Measurements from ENCODE around the gene ATAD2B.
"Not testable (repeated sequence)": the region's sequence is repeated elsewhere in the genome, so short reads cannot be mapped to it uniquely, and the experiment has no call there.

Gene ATAD2B

DNA sequence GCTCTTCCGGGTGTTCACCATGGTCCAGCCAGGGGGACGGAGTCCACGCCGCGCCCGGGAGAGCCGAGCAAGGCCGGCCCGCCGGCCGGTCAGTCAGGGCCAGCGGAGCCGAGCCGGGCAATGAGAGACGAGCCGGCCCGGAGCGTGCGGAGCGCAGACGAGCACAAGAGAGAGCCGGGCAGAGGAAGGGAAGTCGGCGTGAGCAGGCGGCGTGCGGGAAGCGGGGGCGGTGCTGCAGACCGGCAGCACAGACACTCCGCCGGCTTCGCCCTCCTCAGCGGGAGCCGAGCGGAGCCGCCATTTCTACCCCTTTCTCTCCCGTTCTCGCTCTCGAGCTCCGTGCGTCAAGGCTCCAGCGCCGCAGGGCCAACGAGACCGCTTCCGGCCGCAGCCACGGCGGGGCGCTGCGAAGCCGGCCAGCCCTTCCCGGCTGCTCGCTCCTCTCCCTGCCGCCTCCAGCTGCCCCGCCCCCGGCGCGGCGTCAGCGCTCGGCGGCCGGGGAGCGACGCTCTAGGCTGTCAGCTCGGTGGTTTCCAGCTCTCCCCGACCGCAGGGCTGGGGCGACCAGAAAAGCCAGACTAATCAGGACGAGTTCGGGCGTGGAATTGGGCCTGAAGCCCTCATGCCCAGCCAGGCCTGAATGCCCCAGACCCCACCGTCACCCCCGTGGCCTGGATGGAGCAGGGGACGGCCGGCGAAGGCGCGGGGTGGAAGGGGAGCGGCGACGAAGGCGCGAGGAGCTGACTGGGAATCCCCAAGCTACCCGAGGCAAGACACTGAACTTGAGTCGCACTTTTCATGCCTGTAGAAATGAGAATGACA is at the start of gene ATAD2B:
ATAD2B (minus strand) TSS at position 374 of the 822 bp plus-strand sequence; CDS start at position 21, 353 bp downstream.
- DNase-seq, result peak; percentile 74 to 90 (median 82)

DNA sequence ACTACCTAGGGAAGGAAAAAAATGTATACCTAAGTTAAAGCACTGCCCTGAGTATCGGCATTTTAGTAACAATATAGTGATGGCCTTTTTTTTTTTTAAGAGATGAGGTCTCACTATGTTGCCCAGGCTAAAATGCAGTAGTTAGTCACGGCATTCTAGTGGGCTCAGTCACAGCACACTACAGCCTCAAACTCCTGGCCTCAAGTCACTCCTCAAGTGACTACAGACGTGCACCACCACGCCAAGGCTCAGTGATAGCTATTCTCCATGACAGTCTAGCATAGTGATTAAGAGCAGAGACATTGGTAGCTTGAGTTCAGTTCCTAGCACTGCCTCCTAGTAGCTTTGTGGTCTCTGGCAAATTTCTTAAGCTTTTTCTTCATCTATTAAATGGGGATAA is 40.9 kb upstream of the ATAD2B start:
- no peak for DNase-seq

DNA sequence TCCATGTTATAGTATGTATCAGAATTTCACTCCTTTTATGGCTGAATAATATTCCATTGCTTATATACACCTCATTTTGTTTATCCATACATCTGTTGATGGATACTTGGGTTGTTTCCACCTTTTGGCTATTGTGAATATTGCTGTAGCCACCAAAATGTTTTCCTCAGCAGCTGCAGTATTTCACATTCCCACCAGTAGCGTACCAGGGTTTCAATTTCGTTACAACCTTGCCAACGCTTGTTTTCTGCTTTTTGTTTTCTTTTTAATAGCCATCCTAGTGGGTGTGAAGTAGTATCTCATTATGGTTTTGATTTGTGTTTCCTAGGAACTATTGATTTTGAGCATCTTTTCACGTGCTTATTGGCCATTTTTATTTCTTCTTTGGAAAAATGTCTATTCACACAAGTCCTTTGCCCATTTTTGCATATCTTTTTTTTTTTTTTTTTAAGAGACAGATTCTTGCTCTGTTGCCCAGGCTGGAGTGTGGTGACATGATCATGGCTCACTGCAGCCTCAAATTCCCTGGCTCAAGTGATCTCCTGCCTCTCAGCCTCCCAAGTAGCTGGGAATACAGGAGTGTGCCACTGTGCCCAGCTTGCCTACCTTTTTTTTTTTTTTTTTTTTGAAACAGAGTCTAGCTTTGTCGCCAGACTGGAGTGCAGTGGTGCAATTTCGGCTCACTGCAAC is 27.5 kb upstream of the ATAD2B start:
- no peak for DNase-seq

DNA sequence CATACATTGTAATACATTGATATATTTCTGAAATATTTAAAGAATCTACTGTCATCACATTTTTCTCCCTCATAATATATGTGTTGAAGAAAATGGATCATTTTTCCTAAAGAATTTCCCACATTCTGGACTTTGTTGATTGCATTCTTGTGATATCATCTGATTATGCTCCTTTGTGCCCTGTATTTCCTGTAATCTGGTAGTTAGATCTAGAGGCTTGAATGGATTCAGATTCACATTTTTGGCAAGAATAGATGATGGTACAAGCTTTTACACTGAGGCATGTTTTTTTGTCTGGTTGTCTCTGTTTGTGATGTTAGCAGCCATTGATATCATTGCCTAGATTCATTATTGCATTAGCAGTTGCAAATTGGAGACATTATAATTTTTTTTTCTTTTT is 26.7 kb upstream of the ATAD2B start:
- DNase-seq, result no peak

DNA sequence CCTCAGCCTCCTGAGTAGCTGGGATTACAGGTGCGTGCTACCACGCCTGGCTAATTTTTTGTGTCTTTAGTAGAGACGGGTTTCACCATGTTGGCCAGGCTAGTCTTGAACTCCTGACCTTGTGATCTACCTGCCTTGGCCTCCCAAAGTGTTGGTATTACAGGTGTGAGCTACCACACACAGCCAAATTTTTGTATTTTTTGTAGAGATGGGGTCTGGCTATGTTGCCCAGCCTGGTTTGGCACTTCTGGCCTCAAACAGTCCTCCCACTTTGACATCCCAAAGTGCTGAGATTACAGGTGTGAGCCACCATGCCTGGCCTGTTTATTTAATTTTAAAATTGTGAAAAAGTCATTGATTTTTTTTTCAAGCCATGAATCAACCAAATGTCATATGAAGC is 25.6 kb upstream of the ATAD2B start:
- DNase-seq, result not testable (repeated sequence)

DNA sequence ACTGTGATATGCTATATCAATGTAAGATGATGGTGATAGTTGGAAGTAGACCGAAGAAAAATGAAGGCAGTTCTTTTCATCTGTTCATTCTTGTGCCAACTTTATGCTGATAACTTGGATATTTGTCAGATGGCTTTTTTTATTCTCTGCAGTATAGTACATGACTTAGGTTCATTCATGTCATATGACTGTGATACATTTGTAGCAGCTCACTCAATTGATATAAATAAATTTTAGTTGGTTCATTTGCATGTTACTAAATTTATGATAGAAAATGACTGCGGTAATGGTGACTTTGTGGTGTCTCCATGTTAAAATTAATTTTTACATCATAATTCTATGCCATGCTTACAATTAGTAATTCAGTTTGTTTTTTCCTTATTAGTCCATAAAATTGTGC is 20.4 kb upstream of the ATAD2B start:
- no peak for DNase-seq

DNA sequence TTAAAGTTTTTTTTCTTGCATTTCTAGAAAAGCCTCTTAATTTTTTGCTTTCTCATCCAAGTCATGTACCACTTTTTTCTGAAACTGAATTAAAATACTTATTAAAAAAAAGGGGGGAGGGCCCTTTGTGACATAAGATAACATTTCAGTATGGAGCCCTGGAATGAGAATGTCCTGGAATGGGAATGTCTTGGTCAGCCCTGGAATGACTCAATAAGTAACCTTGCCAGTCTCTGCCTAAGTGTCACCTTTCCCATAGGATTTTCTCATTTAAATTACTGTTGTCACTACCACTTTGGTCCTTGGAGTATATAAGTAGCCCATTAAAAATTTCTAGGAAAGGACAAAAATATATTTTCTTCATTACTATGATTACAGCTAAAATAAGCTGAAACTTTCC is 18.1 kb upstream of the ATAD2B start:
- DNase-seq, result no peak

DNA sequence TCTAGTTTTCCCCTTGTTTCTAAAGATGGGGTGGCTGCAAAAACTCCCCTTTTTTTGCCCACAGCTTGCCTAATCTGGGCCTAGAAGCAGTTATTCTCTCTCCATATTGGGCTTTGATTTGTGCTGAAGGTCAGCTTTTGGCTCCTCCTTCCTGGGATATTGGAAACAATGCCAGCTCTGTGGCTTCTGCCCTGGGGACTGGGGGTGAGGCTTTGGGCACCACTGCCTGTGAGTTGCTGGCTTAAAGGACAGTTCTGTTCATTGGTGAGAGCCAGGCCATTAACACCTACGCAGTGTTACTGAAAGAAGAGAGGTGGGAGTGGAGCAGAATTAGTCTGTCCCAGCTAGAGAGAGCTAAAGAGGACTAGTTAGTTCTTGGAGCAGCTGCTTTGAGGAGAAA is 17.6 kb upstream of the ATAD2B start:
- DNase-seq, result no peak

DNA sequence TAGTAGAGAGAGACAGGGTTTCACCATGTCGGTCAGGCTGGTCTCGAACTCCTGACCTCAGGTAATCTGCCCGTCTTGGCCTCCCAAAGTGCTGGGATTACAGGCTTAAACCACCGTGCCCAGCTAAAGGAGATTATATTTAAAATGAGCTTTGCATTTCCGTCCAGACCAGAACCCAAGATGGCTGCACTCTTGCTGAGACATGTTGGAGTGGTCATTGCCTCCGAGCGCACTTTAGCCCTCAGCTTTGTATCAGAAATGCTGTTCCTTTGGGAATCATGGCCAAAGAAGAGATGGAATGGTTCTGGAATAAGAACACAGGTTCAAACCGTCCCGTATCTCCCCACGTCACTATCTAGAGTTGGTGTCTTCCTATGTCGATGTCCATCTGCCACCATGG is 16.7 kb upstream of the ATAD2B start:
- no peak for DNase-seq

DNA sequence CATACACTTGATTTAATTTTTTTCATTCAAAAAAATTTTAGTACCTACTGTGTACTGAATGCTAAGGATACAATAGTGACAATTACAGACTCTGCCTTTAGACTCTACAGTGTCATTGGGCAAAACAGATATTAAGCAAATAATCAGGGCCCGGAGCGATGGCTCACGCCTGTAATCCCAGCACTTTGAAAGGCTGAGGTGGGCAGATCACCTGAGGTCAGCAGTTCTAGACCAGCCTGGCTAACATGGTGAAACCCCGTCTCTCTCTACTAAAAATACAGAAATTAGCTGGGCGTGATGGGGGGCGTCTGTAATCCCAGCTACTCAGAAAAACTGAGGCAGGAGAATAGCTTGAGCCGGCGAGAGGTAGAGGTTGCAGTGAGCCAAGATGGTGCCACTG is 14.7 kb upstream of the ATAD2B start:
- no peak for DNase-seq

DNA sequence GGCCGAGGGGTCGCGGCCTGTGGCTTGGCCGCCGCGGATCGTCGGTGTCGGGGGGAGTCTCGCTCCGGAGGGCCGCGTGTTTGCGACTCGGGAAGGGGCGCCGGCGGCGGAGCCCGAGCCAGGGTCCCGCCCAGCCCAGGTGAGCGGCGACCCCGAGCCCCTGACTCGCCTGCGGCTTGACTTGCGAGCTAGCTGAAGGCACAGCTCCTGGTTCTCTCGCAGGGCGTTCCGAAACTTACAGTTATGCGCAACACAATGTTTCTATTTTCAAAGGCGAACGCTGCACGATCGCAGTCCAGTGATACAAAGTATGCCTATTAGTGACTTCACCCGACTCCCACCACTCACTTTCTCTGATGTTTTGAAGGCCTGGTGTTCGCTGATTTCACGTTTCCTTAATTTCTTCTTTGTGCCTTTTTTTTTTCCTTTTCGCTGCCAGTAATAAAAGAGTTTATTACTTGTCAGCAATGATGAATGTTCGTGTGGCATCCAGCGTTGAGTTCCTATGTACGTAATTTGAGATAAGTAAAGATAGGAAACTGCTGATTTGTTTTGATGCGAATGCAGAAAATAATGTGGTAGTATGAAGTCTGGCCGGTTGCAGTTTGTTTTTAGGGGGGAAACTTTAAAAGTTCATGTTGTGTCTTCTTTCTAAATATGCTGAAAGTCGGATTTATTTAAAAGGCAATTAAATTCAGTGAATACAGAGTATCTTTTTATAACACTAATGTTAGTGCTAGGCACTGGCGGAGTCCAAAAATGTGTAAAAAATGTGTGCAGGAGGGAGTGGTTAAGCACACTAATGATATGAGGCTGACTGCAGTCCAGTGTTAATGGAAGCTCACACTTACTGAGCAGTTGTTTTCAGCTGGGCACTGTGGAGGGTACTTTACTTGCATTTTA is 14.0 kb upstream of the ATAD2B start:
- DNase-seq, result peak in 3 of 4 experiments; percentile 19 to 34 (median 27)

DNA sequence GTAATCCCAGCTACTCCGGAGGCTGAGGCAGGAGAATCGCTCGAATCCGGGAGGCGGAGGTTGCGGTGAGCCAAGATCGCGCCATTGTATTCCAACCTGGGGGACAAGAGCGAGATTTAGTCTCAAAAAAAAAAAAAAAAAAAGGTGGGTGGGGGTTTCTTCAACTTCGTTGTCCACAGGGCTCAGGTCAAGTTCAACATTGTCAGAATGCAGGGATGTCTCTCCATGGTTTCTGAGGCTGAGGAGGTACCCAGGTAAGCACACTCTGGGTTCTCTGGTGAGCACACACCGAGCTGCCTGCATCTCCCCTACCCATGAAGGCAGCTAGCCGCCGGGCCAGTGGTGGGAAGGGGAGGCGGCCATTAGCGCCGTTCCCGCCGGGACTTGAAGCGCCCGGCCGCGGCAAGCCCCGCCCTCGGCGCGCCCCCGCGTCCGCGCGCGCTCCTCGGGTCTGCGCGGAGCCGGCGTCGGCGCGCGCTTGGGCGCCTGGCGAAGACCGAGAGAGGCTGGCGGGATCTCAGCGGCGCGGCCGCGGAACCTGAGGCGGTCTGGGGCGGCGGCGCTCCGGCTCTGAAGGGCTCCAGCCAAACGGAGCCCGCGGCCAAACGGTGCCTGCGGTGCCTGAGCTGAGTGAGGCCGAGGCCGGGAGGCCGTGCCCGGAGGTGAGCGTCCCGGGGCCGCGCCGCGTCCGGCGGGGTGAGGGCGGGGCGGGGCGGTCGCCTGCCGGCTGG is 13.2 kb upstream of the ATAD2B start, which contains the start of gene UBXN2A:
UBXN2A (plus strand) TSS at position 477 of the 731 bp plus-strand sequence. CDS start 17,852 bp downstream, outside the sequence.
- DNase-seq, result peak; percentile 38 to 59 (median 50)

DNA sequence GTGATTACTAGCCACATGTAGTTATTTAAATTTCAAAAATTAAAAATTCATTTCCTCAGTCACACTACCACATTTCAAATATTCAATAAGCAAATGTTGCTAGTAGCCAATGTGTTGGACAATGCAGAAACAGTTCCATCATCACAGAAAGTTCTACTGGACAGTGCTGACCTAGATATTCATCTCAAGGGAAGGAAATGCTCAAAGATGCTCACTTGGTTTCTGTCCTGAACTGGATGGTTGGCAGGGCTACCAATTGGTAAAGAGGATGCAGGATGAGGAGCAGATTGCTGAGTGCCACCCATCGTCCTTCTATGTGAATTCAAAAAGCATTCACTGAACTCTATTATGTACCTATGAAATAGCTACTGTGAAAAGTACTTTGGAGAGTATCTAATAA is 7.3 kb upstream of the ATAD2B start:
- no peak for DNase-seq

DNA sequence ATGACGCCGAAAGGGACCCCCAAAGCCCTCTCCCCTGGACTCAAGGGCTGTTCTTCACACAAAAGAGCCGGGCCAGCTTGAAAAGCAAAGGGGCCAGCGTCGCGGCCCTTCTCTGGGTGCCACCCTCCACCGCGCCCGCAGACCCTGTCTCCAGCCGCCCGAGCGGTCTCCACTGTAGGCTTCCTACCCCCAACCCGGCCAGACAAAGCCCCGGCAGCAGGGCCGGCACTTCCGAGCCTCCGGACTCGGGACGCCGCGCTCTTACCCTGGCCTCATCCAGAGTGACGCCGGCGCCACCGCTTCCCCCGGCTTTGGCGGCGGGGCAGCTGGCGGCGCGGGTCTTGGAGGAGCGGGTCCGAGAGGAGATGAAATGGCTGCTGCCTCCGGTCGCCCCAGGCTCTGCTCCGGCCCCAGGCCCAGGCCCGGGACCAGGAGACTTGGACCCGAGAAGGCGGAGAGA is 603 bp downstream of the ATAD2B start:
- no peak for DNase-seq

DNA sequence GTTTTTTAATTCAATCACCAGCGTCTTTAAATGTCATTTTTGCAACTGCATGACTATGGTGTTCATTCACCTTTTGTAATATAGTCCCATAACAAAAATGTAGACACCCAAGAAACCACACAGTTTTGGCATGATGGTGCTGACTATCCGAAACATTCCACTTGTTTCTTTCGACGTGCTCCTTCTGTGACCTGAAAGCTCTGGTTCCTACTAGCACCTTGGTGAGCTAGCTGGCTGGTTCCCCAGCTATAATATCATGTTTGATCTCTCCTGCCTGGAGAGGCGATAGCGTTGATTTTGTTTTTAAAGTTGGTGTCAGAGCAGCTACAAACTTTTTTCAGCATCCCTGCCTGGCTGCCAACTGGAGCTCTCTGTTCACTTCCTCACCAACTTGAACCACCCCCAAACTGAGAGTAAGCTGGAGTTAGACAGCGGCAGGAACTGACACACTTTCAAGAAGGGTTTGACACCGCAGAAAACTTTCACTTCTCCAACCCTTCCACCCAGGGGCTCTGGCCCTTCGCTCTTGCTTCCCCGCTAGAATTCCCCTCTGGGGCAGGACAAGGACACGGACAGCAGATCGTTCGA is 1.1 kb downstream of the ATAD2B start:
- DNase-seq, result peak in 3 of 4 experiments; percentile 4 to 17 (median 9)

DNA sequence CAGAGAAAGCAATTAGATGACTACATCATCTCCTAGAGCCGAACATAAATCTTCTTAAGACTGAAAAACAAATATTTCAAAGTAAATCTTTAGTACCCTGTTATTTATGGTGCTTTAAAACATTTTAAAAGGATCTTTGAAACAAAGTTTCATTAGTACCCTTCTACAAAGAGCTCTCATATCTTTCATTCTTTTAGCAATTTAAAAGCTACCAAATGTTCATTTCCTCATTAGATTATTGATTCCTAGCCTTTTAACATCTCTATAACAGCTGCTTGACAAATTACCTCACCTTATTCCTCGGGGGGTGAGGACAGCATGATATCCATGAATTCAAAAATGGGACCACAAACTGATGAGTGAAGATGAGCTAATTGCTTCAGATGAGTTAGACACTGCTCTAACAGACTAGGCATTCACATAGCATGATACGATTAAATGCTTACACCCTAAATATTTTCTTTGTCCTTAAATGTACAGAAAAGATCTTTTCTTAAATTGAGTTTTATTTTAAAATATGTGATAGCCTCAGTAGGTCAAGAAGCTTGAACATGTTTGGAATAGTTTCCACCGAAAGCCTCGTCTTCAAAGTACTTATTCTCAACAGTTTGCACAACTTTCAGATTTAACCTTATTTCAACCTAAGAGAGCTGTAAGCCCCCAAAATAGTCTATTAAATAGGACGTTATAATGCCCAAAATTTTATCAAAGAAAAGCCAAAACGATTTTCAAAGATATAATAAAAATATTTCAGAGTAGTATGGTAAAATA is 2.1 kb downstream of the ATAD2B start:
- DNase-seq, result no peak

DNA sequence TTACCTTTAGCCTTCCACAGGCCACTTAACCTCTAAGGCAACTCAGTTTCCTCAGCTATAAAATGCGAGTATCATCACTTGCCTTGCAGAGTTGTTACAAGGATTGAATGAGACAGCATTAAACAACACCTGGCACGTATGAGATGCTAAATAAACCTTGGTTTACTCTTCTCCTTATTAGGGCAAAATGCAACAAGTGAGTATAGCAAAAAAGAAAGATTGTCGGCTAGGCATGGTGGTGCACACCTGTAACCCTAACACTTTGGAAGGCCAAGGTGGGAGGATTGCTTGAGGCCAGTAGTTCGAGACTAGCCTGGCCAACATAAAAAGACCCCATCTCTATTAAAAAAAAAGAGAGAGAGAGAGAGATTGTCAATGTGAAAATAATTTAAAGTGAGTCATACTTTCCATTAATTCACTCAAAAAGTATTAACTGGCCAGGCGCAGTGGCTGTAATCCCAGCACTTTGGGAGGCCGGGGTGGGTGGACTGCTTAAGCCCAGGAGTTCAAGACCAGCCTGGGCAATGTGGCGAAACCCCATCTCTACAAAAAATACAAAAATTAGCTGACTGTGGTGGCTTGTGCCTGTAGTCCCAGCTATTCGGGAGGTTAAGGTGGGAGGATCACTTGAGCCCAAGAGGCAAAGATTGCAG is 8.0 kb downstream of the ATAD2B start:
- DNase-seq, result no peak

DNA sequence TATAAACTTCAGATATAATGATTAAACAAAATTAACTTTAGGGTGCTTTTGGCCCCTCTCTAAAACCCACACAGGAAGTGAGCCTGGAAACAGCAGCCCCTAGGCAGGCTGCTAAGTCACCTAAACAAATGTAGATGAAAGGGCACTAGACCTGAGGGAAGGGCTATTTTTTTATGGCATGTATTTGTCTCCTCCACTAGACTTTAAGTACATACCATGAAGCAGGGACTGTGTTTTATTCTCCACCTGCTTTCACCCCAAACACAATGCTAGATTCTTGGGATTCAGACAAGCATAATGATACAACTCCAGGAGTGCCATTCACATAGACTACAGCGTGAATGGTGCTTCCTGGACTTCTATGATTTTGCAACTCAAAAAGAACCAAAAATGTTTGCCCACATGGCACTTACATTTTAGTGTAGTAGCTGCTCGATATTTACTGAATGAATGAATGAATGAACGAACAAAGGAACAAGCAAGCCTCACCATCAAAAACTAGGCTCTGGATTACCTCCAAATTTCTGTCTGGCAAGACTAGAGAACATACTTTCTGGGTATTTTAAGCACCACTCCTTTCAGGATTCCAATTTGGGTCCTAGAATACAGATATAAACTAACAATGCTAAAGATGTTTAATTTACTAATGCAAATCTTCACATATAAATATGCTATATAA is 10.1 kb downstream of the ATAD2B start:
- DNase-seq, result no peak

DNA sequence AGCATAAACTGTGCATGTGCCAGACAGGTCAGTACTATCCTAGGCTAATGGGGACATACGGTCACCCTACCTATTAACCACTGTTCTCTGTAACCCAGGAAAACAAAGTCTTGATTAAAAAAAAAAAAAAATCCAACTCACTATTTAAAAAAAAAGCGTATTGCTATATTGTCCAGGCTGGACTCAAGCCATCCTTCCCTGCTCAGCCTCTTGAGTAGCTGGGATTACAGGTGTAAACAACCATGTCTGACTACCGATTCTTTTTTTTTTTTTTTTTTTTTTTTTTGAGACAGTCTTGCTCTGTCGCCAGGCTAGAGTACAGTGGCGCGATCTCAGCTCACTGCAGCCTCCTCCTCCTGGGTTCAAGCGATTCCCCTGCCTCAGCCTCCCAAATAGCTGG is 11.6 kb downstream of the ATAD2B start:
- no peak for DNase-seq

DNA sequence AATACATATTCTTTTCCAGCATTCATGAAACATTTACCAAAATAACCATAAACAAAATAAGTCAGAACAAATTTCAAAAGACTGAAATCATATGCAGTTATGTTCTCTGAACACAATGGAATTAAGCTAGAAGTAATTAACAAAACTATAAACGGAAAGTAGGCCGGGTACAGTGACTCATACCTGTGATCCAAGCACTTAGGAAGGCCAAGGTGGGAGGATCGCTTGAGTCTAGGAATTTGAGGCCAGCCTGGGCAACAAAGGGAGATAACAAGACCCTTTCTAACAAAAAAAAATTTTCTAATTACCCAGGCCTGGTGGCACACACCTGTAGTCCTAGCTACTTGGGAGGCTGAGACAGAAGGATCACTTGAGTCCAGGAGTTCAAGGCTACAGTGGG is 14.9 kb downstream of the ATAD2B start:
- DNase-seq, result no peak

All from activated CD4-positive, CD25-positive, alpha-beta regulatory T cell (primary cell).